Right lobe of liver (tissue), 4 donors: ENCODE measurements around the gene MAP3K9.

Experiments
- CTCF ChIP-seq, 4 donors: fragments of 200-600 bp in 3 of 4; fragments of 450-650 bp in 1 of 4; IDR thresholded peaks; one replicate each; pipeline versions ENCODE4 v1.5.1 to v1.8.0; 2016 to 2022; ENCODE audit warnings: antibody characterized with exemption in 4 of 4, mild to moderate bottlenecking in 2 of 4
- POLR2A ChIP-seq: fragments of 450-650 bp; IDR thresholded peaks from one replicate; pipeline ENCODE4 v1.6.1; 2017; ENCODE audit warnings: antibody characterized with exemption, mild to moderate bottlenecking
- donor health status: DM: no; HTN: no; CAD: no.
- donor health status: DM: no; HTN: no; CAD: no.
- donor health status: DM: no; HTN: yes; CAD: no.

- TF ChIP-seq POLR2A (no peak), CTCF (IDR thresholded peaks at IDR 0.05) (no peak)
Observed at GRCh38 chr14:70704960-70705359, 104.4 kb downstream of the MAP3K9 start.
